Sigmoid colon (tissue), 7 donors: ENCODE results near the gene PTPN21. TPM values are rescaled to one million over a fixed set of nuclear protein-coding genes. Genes with fewer than 3 reads are reported as not detected.

Experiments used
- DNase-seq: peaks from one replicate; pipeline ENCODE4 v3.0.0-alpha.2; 2019
- H3K27ac ChIP-seq, 4 donors: fragments of 200-600 bp; sonication (generic); one replicate each; pipeline ENCODE4 v1.5.1; 2016 to 2019; ENCODE audit warnings: mild to moderate bottlenecking in 1 of 4
- H3K27me3 ChIP-seq, 3 donors: fragments of 200-600 bp; sonication (generic); one replicate each; pipeline ENCODE4 v1.5.1; 2019; ENCODE audit warnings: mild to moderate bottlenecking in 1 of 3
- H3K36me3 ChIP-seq, 4 donors: fragments of 200-600 bp; sonication (generic); one replicate each; pipeline ENCODE4 v1.5.1; 2016 to 2019
- H3K4me1 ChIP-seq, 4 donors: fragments of 200-600 bp; sonication (generic); one replicate each; pipeline ENCODE4 v1.5.1; 2017 to 2019
- H3K4me3 ChIP-seq, 4 donors: fragments of 200-600 bp; sonication (generic); one replicate each; pipeline ENCODE4 v1.5.1; 2017 to 2019; ENCODE audit warnings: mild to moderate bottlenecking in 2 of 4, moderate library complexity in 1 of 4
- H3K9me3 ChIP-seq, 4 donors: fragments of 200-600 bp in 3 of 4; sonication (generic) in 3 of 4; one replicate each; pipeline versions ENCODE4 v1.5.1 to v1.6.1; 2013 to 2019
- POLR2A ChIP-seq, 2 donors: fragments of 450-650 bp; IDR thresholded peaks; one replicate each; pipeline ENCODE4 v1.6.1; 2016; ENCODE audit warnings: antibody characterized with exemption in 2 of 2, mild to moderate bottlenecking in 2 of 2, moderate library complexity in 2 of 2
- POLR2AphosphoS5 ChIP-seq, 4 donors: sonication (generic); formaldehyde crosslinking; IDR thresholded peaks; one replicate each; pipeline ENCODE4 v1.6.1; 2017; ENCODE audit warnings: antibody characterized with exemption in 4 of 4
- intact Hi-C: fragments of 100-400 bp; cut with DNase I; formaldehyde crosslinking; loops from one replicate; pipeline ENCODE4 v1.15.1; 2023
- polyA plus RNA-seq, 3 donors: library from polyadenylated mRNA; stranded (reverse); fragments of 200-250 nt; gene quantifications; one replicate each; pipeline ENCODE4 v1.2.3, GENCODE V29; 2013
- small RNA-seq, 3 donors: library from RNA; depleted of rRNA; stranded (forward); fragments of <200 nt; gene quantifications; one replicate each; pipeline ENCODE3, GENCODE V24; 2016
- total RNA-seq, 4 donors: library from RNA; depleted of rRNA; stranded (reverse); fragments of >200 nt; gene quantifications; one replicate each; pipeline ENCODE4 v1.1.0, GENCODE V29; 2016
- donor health status: healthy with polysubstance abuse.
- donor health status: Bipolar disorder and iron deficiency.
- donor health status: healthy.

Gene PTPN21
- total and polyA plus RNA-seq, 7 donors = 7.3 to 29.1 (median 13.7) TPM

- H3K4me3 ChIP-seq = no peak overlapping the region
- intact Hi-C loops = no loop called here
- no peak for TF ChIP-seq POLR2AphosphoS5 (IDR thresholded peaks at IDR 0.05)
- TF ChIP-seq POLR2A (IDR thresholded peaks at IDR 0.05) = no peak
These were observed 137.2 kb downstream of the PTPN21 start for GRCh38 chr14:88417594-88417993.

More at GRCh38 chr14:88417594-88417993, 137.2 kb downstream of the PTPN21 start:
- Histone ChIP-seq H3K36me3 (peaks cover 0 to 37% (median 15%) of the 10 kb centered on the region in 4 donors), H3K27me3 (no peaks in the 10 kb centered on the region), H3K27ac (no peak overlapping the region), H3K4me1 (peaks cover 0 to 12% (median 0%) of the 10 kb centered on the region in 4 donors), H3K9me3 (peaks cover 0 to 8% (median 4%) of the 10 kb centered on the region in 4 donors)
- no peak for DNase-seq

Small RNAs within 50 kb of the gene (small RNA-seq; reads per million reads assigned to genes)
- gene RNU4-22P = 0 reads per million in 3 donors

Other genes with a start within 250 kb of the PTPN21 start
- gene KCNK10, start 231.7 kb downstream of the PTPN21 start, total RNA-seq = under 1 TPM in 3 of 4 donors, not detected in 1; 0.14 to 0.36 (median 0.33) TPM
- under 1 TPM; under 0.01 to 0.60 (median 0.23) TPM for gene KCNK10, start 231.7 kb downstream of the PTPN21 start, polyA plus RNA-seq
- gene SPATA7, start 169.3 kb downstream of the PTPN21 start, total RNA-seq = 10 to 100 TPM; 15.5 to 38.8 (median 35.1) TPM
- 1 to 10 TPM; 3.6 to 6.0 (median 4.2) TPM for gene SPATA7, start 169.3 kb downstream of the PTPN21 start, polyA plus RNA-seq
- gene ZC3H14, start 8.0 kb upstream of the PTPN21 start, total RNA-seq = 10 to 100 TPM; 80.4 to 89.5 (median 83.7) TPM
- gene ZC3H14, start 8.0 kb upstream of the PTPN21 start, polyA plus RNA-seq = 10 to 100 TPM; 23.4 to 30.6 (median 25.0) TPM
- gene EML5, start 237.9 kb upstream of the PTPN21 start, total RNA-seq = 1 to 10 TPM; 2.5 to 6.1 (median 4.1) TPM
- under 1 TPM; under 0.01 to 0.69 (median 0.23) TPM for gene EML5, start 237.9 kb upstream of the PTPN21 start, polyA plus RNA-seq